ENCODE measurements around the gene DGKI.
A peak's percentile ranks its signal among the peaks of the same experiment; 100 is the strongest.

Gene DGKI

DNA sequence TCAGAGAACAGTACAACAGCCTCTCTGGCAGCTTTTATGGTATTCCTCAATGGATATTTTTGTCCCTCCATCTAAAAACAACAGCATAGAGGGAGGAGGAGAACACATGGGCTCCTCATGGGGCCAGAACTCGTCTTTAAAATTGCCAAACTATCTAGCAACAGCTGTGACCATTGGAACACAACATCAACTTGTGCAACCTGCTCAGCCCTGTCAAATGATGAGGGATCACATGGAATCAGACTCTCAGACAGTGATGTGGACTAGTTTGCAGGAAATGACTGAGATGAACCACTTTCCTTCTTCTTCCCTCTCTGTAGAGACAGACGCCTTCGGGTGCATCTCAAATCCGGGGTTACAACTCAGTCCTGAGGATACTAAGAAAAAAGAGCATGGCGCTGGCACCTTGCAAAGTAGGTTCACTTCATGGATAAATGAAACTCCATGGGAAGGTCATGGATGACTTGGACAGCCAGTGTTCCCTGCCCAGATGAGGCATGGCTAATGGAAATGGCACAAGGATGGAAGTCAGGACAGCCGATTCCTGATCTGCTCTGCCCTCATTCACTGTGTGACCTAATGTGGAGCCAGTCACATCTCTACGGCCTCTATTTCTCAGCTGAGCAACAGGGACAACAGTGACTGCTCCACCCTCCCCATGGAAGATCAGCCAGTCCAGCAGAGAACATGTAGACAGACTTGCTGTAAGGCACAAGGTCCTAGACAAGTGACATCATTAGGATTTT is 24.6 kb upstream of the DGKI start:
- no peak for DNase-seq

DNA sequence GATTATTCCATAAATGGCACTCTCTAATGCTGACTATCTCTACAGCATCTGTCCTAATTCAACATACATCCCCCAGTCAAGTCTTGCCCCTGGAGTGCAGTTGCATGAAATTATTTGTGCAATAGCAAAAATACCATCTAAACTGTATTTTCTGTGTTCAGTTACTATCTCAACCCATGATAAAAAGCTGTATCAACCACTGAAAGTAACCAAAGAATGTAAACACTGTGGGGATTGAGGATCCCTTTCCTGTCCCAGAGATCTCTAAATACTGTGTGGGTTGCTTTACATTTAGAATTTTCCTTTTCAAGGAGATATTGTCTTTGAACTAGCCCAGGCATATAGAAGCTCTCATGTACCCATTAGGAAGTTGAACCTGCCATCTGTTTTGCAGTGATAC is 23.9 kb upstream of the DGKI start:
- no peak for DNase-seq

DNA sequence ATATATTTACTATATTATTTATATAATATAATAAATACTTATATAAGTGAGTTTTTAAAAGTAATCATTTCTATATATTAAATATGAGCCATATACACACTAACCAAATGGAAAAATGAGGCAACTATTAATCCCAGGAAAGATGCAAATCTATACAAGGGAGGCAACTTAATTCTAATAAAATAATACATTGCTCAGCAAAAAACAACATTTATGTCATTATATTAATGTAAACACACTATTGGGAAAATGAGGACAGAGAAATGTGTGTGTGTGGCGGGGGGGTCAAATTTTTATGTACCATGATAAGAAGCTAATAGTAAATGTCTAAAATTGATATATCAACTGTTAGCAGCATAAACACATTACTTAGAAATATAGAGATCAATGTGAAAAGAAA is 23.3 kb upstream of the DGKI start:
- no peak for DNase-seq

DNA sequence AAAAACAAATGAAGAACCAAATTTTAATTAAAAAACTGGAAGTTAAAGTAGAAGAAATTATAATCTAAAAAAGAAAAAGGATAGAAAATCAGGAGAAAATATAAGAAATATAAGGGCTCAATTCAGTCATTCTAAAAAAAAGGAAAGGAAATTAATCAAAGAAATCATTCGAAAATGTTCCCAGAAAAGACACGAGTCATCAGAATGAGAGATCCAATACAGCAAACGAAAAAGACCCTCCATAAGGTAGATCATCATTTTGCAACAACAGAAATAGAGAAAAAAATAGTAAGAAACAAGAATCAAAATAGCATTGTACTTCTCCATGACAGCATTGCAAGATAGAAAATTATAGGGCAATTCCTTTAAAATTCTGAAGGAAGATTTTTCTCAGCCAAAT is 22.5 kb upstream of the DGKI start:
- DNase-seq: no peak

DNA sequence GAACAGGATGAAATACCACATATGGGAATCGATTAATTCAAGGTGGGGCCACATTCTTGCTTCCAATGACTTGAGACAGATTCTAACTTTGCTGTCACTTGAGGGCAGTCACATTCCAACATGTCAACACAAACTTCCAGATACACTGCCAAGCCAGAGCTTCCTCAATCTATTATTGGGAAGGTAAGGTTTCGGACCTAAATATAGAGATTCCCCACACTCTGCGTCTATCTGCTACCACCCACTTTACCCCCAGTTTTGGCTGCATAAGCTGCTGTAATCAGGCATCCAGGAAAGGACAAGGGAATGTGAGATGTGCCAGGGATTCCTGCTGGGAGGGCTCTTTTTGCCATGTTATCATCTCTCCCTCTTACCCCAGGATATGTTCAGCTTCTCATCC is 20.5 kb upstream of the DGKI start:
- DNase-seq: no peak

GRCh38 chr7:137865764-137866163 is 19.0 kb upstream of the DGKI start:
- no peak for DNase-seq

GRCh38 chr7:137862964-137863363 is 16.2 kb upstream of the DGKI start:
- DNase-seq: no peak

DNA sequence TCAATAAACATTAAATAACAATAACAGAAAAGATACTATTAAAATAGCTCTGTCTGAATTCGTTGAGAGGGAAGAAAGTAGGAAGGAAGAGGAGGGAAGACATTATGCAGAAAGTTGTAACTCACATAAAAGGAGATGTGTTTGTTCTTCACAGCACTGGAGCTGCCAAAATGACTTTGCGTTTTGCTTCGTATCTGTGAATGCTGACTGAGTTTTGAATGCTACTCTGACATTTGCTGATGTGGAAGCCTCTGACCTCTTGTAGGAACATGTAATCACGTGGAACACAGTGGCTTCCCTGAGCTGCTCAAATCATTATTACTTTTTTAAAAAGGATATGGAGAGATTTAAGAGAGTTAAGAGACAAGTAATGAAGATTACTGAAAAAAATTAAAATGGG is 15.6 kb upstream of the DGKI start:
- no peak for DNase-seq

DNA sequence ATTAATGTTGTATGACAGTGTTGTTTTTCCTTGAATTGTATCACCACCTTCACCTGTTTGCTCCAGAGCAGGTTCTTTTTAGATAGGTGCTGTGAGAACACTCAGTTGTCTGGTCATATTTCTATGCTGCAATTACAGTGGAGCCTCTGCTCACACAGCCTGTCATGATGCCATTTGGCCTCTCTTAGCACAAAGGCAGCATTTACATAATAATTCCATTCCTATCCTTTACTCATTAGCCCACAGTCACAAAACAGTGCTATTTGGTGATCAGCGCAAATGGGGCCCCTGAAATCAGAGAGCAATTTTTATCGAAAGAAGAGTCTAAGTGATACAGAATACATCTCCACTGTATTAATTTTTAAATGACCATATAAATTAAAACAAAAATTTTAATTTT is 13.8 kb upstream of the DGKI start:
- DNase-seq: no peak

- no peak for DNase-seq
Measured at GRCh38 chr7:137853053-137853452, 6.3 kb upstream of the DGKI start.

DNA sequence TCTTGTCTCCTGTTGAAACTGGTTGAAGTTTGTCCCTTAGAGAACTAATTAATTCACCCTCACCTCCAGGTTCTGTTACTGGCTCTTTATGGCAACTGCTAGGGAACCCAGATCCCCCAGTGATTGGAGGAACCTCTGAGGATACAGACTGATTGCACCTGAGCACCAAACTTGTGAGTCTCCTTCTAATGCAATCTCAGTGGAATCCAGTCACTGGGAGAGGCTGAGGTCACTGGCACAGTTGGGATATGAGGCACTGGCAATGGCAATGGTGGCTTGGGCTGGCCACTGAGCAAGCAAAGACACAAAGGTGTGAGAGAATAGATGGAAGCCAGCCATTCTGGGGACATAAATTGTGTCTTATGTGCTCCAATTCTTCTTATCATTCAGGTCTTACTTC is 5.3 kb upstream of the DGKI start:
- no peak for DNase-seq

DNA sequence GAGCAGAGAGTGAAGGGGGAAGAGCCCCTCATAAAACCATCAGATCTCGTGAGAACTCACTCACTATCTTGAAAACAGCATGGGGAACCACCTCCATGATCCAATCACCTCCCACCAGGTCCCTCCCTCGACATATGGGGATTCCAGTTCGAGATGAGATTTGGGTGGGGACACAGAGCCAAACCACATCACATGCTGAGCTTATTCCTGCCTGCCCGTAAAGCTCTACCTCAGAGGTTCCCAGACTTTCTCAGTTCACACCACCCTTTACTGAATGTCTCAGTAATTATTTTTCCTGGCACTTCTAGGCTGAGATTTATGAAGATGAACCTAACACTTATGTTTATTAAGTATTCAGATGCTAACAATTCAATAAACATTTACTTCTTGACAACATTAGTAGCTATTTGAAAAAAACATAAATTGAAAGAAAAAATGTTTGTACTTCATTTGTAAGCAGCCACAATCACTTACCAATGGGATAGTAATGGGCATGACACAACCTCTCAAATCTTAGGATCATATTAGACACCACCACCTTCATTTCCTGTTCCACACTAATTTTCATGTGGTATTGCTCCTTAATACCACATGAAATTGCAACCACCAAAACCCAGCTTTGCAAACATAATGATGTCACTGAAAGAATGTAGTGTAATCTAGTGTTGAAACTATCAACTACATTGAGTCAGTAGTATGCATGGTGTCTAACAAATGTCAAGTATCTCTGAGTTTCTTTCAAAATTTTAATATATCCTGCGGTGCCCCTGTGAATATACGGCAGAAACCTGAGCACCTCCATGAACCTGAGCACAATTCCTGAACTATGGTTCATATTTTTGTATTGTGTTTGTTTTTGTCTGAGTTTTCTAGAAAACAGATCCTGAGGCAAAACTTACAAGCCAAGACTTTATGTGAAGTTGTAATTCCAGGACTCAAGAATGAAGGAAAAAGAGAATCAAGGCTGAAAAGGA is 4.5 kb upstream of the DGKI start:
- DNase-seq: no peak

DNA sequence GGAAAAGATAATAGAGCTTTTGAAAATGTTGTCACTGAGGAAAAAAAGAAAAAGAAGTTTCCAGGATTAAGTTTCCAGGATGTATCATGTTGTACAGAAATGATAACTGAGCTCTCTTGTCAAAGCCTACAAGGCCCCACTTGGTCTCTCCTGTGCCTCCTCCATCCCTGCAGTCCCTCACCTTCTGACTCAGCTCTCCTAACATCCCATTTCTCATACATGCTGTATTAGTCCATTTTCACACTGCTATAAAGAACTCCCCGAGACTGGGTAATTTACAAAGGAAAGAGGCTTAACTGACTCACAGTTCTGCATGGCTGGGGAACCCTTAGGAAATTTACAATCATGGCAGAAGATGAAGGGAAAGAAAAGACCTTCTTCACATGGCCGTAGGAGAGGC is 3.8 kb upstream of the DGKI start:
- no peak for DNase-seq

DNA sequence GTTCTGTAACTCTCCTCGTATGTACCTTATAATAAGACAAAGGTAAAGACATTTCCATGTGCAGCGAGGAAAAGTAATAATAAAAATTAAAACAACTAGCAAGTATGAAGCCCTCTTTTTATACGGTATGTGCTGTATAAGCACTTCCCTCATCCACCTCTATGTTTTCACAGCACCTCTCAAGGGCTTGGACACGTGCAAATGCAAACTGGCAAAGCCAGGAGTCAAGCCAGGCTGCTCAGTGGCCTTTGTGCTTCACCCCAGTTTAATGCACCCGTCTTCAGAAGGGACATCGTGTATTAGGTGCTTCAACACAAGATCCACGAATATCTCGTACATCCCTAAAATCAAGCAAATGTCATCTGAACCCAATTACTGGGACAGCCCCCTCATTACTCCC is 1.3 kb upstream of the DGKI start:
- DNase-seq: no peak

- DNase-seq: no peak
Measured at GRCh38 chr7:137847568-137848050, 835 bp upstream of the DGKI start.

DNA sequence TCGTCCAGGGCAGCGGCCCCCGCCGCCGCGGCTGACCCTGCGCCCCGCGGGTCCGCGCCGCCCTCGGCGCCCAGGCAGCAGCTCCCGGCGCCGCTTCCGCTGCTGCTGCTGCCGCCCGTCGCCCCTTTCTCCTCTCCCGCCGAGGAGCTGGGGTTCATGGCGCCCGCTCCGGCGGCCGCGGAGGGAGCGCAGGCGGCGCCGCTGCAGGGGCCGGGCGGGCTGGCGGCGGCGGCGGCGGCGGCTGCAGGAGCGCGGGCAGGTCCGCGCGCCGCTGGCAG is 286 bp downstream of the DGKI start:
- DNase-seq: no peak

GRCh38 chr7:137844677-137845425 is 1.9 kb downstream of the DGKI start:
- no peak for DNase-seq

DNA sequence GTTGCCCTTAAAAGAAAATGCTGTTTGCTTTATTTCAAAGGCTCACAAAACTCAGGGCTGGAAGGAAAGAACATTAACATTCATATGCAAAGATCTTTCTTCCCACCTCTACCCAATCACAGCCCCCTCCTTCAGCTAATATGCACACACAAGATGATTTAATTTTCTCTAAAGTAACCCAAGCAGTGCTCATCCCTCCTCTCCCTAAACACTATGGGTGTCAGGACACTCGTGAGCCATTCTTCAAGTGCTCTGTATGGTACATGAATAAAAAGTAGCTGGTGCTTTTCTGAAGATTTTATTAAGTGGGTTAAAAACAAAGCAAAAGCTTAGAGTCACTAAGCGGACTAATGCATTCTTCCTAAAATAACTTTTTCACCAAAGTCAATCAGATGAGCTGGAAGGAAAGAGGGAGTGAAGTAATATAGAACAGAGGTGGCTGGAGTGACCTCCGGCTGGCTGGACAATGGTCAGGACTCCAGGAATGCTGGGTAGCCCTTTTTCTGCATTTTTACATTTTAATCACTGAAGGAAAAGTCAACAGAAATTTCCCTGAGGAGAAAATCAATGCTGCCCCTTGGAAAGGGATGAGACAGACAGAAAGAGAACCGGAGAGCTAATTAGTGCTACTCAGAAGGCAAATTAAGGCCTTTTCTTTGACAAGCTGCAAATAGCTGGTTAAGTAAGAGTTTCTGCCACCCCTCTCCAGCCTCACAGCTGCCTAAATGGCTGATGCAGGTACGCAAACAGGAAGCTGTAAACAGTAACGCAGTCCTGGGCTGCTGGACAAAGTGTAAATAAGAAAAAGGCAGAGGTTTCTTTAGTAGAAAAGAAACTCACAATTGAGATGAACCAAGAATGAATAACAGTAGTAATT is 6.6 kb downstream of the DGKI start:
- no peak for DNase-seq

DNA sequence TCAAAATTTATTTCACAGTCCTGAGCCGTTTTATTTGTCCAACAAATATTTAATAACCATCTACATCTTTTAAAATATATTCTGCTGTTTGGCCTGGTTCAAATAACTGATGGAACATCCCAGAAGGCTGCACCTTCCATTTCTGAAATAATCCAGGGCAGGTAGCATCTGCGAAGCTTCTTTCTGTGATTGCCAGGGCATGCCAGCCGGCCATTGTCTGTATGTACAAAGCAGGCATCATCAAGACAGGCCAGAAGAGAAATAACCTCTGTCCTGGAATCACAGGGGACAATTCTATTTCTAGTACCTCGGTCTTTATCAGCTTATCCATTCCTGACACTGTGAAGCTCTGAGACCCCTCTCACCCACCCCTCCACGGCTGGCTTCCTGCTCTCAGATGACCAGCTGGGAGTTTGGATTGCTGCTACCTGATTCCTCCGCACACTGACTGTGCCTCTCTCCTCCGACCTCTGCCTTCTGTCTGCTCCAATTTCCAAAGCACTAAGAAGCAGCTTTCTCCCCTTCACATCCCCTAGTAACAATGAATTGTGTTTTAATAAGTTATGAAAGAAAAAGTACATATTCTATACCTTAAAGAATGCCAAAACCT is 8.0 kb downstream of the DGKI start:
- peak; percentile 29 for DNase-seq

DNA sequence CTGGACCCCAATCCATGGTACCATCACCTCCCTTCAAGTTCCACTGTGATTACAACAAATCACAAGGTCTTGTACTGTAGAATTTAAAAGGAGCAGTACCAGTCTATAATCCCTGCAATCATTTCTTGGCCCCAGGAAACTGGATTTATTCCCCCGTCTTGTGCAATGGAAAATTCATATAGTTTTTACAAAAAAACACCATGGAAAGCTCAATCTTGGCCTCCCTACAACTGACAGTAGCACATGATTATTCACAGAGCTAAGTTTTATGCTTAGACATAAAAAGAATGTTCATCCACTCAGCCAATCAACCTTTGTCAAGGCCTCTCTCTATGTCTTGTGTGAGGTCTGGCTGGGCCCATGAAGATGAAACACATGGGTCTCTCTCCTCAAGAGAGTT is 10.2 kb downstream of the DGKI start:
- DNase-seq: no peak

- DNase-seq: no peak
Measured at GRCh38 chr7:137836113-137836509, 10.7 kb downstream of the DGKI start.

GRCh38 chr7:137835486-137836112 is 11.2 kb downstream of the DGKI start:
- no peak for DNase-seq
